Astrocyte of the spinal cord (primary cell): ENCODE results near the gene JCHAIN.
"Not testable (repeated sequence)": the region's sequence is repeated elsewhere in the genome, so short reads cannot be mapped to it uniquely, and the experiment has no call there.

Source experiments
- DNase-seq: peaks from one replicate; pipeline ENCODE4 v3.0.0; 2011; ENCODE audit warnings: low read depth, low spot score
- H3K4me3 ChIP-seq: 2 replicates; pipeline ENCODE4 v1.5.1; 2011; ENCODE audit warnings: low read depth, mild to moderate bottlenecking, low read length, moderate library complexity
- in situ Hi-C: cut with HindIII; loops from 2 replicates; pipeline ENCODE4 v1.10.0; 2017; ENCODE audit warnings: low sequenced_read_pairs
- TF ChIP-seq, protein P1 (sequence below): IDR thresholded peaks from 2 replicates; pipeline ENCODE4 v1.5.1; 2012; ENCODE audit warnings: low read depth, mild to moderate bottlenecking, low read length, inconsistent platforms

The JCHAIN gene

DNA sequence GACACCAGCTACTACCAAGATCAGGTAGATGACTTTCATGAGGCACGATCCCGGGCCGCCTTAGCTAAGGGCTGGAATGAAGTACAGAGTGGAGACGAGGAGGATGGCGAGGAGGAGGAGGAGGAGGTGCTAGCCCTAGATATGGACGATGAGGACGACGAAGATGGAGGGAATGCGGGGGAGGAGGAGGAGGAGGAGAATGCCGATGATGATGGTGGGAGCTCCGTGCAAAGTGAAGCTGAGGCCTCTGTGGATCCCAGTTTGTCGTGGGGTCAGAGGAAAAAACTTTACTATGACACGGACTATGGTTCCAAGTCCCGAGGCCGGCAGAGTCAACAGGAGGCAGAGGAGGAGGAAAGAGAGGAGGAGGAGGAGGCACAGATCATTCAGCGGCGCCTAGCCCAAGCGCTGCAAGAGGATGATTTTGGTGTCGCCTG is 22.5 kb upstream of the JCHAIN start:
- no peak for DNase-seq
- TF ChIP-seq, protein P1, sequence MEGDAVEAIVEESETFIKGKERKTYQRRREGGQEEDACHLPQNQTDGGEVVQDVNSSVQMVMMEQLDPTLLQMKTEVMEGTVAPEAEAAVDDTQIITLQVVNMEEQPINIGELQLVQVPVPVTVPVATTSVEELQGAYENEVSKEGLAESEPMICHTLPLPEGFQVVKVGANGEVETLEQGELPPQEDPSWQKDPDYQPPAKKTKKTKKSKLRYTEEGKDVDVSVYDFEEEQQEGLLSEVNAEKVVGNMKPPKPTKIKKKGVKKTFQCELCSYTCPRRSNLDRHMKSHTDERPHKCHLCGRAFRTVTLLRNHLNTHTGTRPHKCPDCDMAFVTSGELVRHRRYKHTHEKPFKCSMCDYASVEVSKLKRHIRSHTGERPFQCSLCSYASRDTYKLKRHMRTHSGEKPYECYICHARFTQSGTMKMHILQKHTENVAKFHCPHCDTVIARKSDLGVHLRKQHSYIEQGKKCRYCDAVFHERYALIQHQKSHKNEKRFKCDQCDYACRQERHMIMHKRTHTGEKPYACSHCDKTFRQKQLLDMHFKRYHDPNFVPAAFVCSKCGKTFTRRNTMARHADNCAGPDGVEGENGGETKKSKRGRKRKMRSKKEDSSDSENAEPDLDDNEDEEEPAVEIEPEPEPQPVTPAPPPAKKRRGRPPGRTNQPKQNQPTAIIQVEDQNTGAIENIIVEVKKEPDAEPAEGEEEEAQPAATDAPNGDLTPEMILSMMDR: no peak
- in situ Hi-C loops: no loop called here
- peak overlapping the region; percentile 92 for H3K4me3 ChIP-seq

DNA sequence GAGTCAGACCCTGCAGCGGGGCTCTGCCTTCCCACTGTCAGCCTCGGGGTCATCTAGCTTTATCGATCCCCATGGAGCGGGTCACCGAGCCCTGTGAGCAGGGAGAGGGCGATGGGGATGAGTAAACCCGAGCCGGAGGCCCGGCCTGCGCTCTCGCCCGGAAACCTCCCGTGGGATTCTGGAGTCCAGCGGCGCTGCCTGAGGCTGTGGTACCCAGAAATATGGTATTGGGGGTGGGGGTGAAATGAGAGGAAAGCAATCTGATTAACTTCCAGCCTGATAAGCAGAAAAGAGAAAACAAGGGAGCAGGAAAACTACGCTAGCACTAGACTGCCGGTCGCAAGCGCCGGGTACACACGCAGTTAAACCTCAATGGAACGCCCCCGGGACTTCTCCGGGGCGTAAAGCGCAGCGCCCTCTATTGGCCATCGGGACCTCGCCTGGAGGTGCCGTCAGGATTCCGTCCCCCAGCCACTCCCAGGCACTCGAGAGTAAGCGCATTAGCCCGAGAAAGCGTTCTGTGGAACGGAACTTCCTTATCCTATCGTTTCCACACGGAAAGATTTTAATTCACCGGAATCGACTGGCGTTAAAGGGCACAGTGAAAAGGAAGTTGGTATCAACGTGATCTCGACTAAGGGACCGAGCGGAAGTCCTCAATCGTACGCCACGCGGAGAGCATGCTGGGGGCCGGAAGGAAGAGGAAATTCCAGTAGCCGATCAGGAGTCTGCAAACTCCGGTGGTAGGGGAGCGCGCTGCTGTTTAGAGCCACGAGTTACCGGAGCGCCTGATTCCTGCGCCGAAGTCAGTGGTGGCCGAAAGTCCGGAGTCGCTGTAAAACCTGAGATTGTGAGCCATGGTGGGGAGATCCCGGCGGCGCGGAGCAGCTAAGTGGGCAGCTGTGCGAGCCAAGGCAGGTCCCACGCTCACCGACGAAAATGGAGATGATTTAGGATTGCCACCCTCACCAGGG is 21.8 kb upstream of the JCHAIN start, which contains the start of gene UTP3:
Gene UTP3 (plus strand): TSS at position 712 of the 974 bp plus-strand sequence. CDS start 146 bp downstream, at position 858.
- DNase-seq: peak; percentile 100
- TF ChIP-seq, protein P1: peak; percentile 98
- in situ Hi-C loops: no loop called here
- peak within 1 kb of the TSS; percentile 92 for H3K4me3 ChIP-seq

DNA sequence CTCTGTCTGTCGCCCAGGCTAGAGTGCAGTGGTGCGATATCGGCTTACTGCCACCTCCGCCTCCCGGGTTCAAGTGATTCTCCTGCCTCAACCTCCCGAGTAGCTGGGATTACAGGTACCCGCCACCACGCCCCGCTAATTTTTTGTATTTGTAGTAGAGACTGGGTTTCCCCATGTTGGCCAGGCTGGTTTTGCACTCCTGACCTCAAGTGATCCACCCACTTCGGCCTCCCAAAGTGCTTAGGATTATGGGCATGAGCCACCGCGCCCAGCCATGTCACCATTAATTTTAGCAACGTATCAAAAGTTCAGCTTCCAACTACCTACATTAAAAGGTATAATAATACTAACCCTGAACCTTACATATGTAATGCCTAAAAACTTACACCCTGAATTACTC is 21.1 kb upstream of the JCHAIN start:
- TF ChIP-seq, protein P1: no peak
- peak overlapping the region; percentile 92 for H3K4me3 ChIP-seq
- DNase-seq: no peak
- in situ Hi-C loops: no loop called here

DNA sequence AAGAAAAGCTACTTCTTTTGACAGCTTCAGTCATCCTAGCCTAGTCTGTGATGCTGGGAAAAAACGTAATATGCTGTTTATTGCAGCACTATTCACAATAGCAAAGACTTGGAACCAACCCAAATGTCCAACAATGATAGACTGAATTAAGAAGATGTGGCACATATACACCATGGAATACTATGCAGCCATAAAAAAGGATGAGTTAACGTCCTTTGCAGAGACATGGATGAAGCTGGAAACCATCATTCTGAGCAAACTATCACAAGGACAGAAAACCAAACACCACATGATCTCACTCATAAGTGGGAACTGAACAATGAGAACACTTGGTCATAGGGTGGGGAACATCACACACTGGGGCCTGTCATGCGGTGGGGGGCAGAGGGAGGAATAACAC is 15.8 kb upstream of the JCHAIN start:
- in situ Hi-C loops, DNase-seq, H3K4me3 ChIP-seq: not testable (repeated sequence)

DNA sequence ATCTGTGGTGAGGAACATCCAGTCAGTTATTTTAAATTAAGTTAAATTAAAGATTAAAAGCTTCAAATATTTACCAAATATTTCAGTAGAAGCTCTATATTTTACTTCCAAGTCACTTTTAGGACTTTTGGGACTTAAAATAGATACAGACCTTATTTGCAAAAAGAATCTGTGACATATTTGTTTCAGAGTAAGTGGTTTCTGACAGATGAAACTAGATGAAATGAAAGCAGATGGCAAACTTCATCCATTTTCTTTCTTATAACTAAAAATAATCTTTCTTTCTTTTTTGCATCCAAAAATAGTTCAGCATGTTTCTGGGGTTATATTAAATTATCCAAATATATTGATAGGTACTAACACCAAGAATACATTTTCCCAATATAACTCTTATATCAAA is 15.4 kb upstream of the JCHAIN start:
- DNase-seq: no peak
- TF ChIP-seq, protein P1: no peak
- in situ Hi-C loops: no loop called here
- H3K4me3 ChIP-seq: no peak overlapping the region

DNA sequence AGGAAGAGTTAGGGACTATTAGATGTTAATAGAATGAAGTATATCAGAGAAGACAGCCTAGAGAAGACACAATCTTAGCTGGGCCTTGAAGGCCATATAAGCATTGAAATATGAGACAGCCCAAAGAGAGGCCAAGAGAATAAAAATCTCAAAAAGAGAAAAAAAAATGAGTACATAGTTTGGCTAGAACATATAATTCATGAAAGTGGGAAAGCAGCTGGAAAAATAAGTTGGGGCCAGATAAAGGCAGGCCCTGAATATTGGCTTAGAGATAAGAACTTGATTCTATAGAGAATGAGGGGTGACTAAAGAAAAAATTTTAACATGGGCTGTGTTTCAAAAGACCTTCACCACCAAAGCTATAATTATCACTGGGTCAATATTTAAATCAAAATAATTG is 14.6 kb upstream of the JCHAIN start:
- in situ Hi-C loops: no loop called here
- TF ChIP-seq, protein P1: no peak
- H3K4me3 ChIP-seq: no peak overlapping the region
- DNase-seq: no peak

DNA sequence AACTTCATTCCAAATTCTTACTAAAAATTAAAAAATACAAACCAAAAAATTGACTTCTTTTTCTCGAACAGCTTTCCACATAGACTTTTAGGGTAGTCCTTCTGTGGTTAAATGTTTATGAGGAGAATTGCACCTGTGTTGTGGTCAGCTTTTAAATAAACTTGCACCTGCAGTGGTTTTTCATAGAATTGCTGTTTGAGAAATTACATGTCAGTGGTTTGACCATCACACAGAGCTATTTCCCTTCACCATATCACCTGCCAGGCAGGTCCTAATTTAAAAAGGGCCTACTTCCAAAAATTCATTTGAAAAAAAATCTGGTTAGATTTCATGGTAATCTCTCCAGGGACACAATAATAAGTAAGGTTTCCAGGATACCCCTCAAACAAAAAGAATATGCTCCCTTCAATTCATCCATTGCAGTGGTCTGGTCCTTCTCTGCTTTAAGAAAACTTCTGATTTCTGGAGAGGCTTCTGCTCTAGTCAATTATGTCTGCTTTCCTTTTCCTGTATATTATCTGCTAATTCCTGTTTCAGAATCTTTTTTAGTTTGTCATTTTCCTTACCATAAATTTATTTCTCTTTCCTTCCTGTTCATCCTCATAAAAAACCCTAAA is 12.2 kb upstream of the JCHAIN start:
- no peak for DNase-seq
- in situ Hi-C loops: no loop called here
- TF ChIP-seq, protein P1: no peak
- no peak overlapping the region for H3K4me3 ChIP-seq
